GM19395 (cell line): ENCODE measurements around the gene PHOX2B.
"Not testable (repeated sequence)": the region's sequence is repeated elsewhere in the genome, so short reads cannot be mapped to it uniquely, and the experiment has no call there.

Experiments
- ATAC-seq: cut with Tn5 transposase; IDR thresholded peaks from one replicate; pipeline ENCODE4 v1.9.1; 2021; ENCODE audit warnings: mild to moderate bottlenecking, moderate library complexity; ENCODE audit not compliant: unreplicated experiment

Gene PHOX2B

GRCh38 chr4:41712425-41712824 is 36.1 kb downstream of the PHOX2B start:
- no peak for ATAC-seq

- not testable (repeated sequence) for ATAC-seq
Measured at GRCh38 chr4:41711654-41712053, 36.9 kb downstream of the PHOX2B start.

GRCh38 chr4:41709844-41710481 is 38.6 kb downstream of the PHOX2B start:
- no peak for ATAC-seq

- no peak for ATAC-seq
Measured at GRCh38 chr4:41703785-41704184, 44.7 kb downstream of the PHOX2B start.

GRCh38 chr4:41702770-41703169 is 45.8 kb downstream of the PHOX2B start:
- ATAC-seq, result no peak

GRCh38 chr4:41701983-41702382 is 46.5 kb downstream of the PHOX2B start:
- no peak for ATAC-seq

- no peak for ATAC-seq
Measured at GRCh38 chr4:41696763-41697162, 51.8 kb downstream of the PHOX2B start.

GRCh38 chr4:41696131-41696530 is 52.4 kb downstream of the PHOX2B start:
- no peak for ATAC-seq
